Activated B cell treated with CpG ODN at 0.5 μM for 24 hours (primary cell): ENCODE results near the gene CHMP2A. TPM values are rescaled to one million over a fixed set of nuclear protein-coding genes. Genes with fewer than 3 reads are reported as not detected.
A peak's percentile ranks its signal among the peaks of the same experiment; 100 is the strongest.

Experiments used
- ATAC-seq: fragments of 200-7000 bp; cut with Tn5 transposase; one replicate; pipeline ENCODE4 v1.10.0; 2021; ENCODE audit warnings: low read depth, mild to moderate bottlenecking, moderate library complexity
- CTCF ChIA-PET: fragments of 350-600 bp; sonication (Branson Sonifier 250); formaldehyde crosslinking; loops from one replicate; lab custom pipeline; 2021; ENCODE audit warnings: antibody characterized with exemption; lab: Charles Lee
- POLR2A ChIA-PET: fragments of 350-600 bp; sonication (Branson Sonifier 250); formaldehyde crosslinking; loops from one replicate; lab custom pipeline; 2021; ENCODE audit warnings: antibody characterized with exemption; lab: Charles Lee
- DNase-seq: peaks from one replicate; pipeline ENCODE4 v3.0.0; 2022
- H3K27ac Mint-ChIP-seq: one replicate; pipeline ENCODE4 v1.8.0; 2020; ENCODE audit warnings: mixed read lengths
- H3K27me3 Mint-ChIP-seq: one replicate; pipeline ENCODE4 v1.8.0; 2021; ENCODE audit warnings: mixed read lengths
- H3K36me3 Mint-ChIP-seq: one replicate; pipeline ENCODE4 v1.8.0; 2021; ENCODE audit warnings: low read depth, mixed read lengths
- H3K4me1 Mint-ChIP-seq: one replicate; pipeline ENCODE4 v1.8.0; 2021; ENCODE audit warnings: mixed read lengths
- H3K4me3 Mint-ChIP-seq: one replicate; pipeline ENCODE4 v1.8.0; 2020; ENCODE audit warnings: mild to moderate bottlenecking, mixed read lengths
- H3K9me3 Mint-ChIP-seq: one replicate; pipeline ENCODE4 v1.8.0; 2020; ENCODE audit warnings: mixed read lengths
- CTCF ChIP-seq: fragments of 200-600 bp; IDR thresholded peaks from one replicate; pipeline ENCODE4 v1.8.0; 2022; ENCODE audit warnings: antibody characterized with exemption, mild to moderate bottlenecking
- intact Hi-C: fragments of 100-400 bp; cut with micrococcal nuclease; formaldehyde crosslinking; loops from one replicate; pipeline ENCODE4 v1.15.1; 2024
- total RNA-seq: library from RNA; stranded (reverse); gene quantifications from 2 replicates; pipeline ENCODE4 v1.2.3, GENCODE V29; 2022

The CHMP2A gene
- total RNA-seq, 1 donor from 2014 or later = 95.6 TPM

GRCh38 chr19:58568453-58569130 lies 13.7 kb upstream of the CHMP2A start:
- peaks cover 31% of the 10 kb centered on the region for H3K36me3 Mint-ChIP-seq
- ChIA-PET POLR2A (interaction anchor here (1.3 to 2.0 kb wide), 4 partner anchors 13 to 49 kb away, joined by 4 to 8 read pairs (median 4); partner anchors contain the start of genes CHMP2A, TRIM28 and ZBTB45), CTCF (no interaction called here)
- no peak for TF ChIP-seq CTCF
- H3K27me3 Mint-ChIP-seq = no peaks in the 10 kb centered on the region
- ATAC-seq = no peak
- H3K4me3 Mint-ChIP-seq = no peak overlapping the region
- H3K27ac Mint-ChIP-seq = no peak overlapping the region
- no peaks in the 10 kb centered on the region for H3K9me3 Mint-ChIP-seq
- no peak for DNase-seq
- intact Hi-C loops = no loop called here
- H3K4me1 Mint-ChIP-seq = peaks cover 33% of the 10 kb centered on the region

GRCh38 chr19:58566989-58567388 lies 12.1 kb upstream of the CHMP2A start:
- Mint-ChIP-seq H3K36me3 (peaks cover 23% of the 10 kb centered on the region), H3K9me3 (no peaks in the 10 kb centered on the region), H3K27me3 (no peaks in the 10 kb centered on the region), H3K4me1 (peaks cover 34% of the 10 kb centered on the region), H3K4me3 (no peak overlapping the region), H3K27ac (no peak overlapping the region)
- ChIA-PET CTCF (no interaction called here), POLR2A (interaction anchor here (1.7 to 2.0 kb wide), 2 partner anchors 12 to 47 kb away, joined by 4 to 8 read pairs; partner anchors contain the start of genes CHMP2A and ZBTB45)
- ATAC-seq = no peak
- no peak for TF ChIP-seq CTCF
- DNase-seq = no peak
- intact Hi-C loops = no loop called here

- intact Hi-C loops = loop anchor here (1.0 kb wide), 1 partner anchor 8 kb away; no protein-coding TSS in a partner anchor
- Mint-ChIP-seq H3K27ac (no peak overlapping the region), H3K9me3 (no peaks in the 10 kb centered on the region), H3K4me1 (peaks cover 50% of the 10 kb centered on the region), H3K36me3 (peaks cover 18% of the 10 kb centered on the region), H3K27me3 (no peaks in the 10 kb centered on the region), H3K4me3 (peak overlapping the region; percentile 80)
- no peak for DNase-seq
- TF ChIP-seq CTCF = no peak
- no peak for ATAC-seq
- ChIA-PET CTCF (interaction anchor here (2.0 kb wide), 1 partner anchor 44 kb away, joined by 6 read pairs; the partner anchor contains the start of gene ZBTB45), POLR2A (interaction anchor here (1.3 to 2.3 kb wide), 3 partner anchors 9 to 20 kb away, joined by 5 to 12 read pairs (median 6); partner anchors contain the start of genes CHMP2A, MZF1 and TRIM28)
These were observed 8.9 kb upstream of the CHMP2A start for GRCh38 chr19:58563823-58564222.

- Mint-ChIP-seq H3K9me3 (no peaks in the 10 kb centered on the region), H3K36me3 (peaks cover 12% of the 10 kb centered on the region), H3K27me3 (no peaks in the 10 kb centered on the region), H3K27ac (no peak overlapping the region), H3K4me1 (peaks cover 52% of the 10 kb centered on the region), H3K4me3 (peak overlapping the region; percentile 80)
- ChIA-PET CTCF (interaction anchor here (2.0 kb wide), 1 partner anchor 43 kb away, joined by 6 read pairs; the partner anchor contains the start of gene ZBTB45), POLR2A (interaction anchor here (0.6 to 5.8 kb wide), 10 partner anchors 8 to 1293 kb away, joined by 3 to 63 read pairs (median 5); partner anchors contain the start of genes CHMP2A, MZF1, TRIM28 and ZBTB45)
- TF ChIP-seq CTCF = no peak
- ATAC-seq = peak; percentile 0
- DNase-seq = peak; percentile 42
- intact Hi-C loops = loop anchor here (1.0 kb wide), 1 partner anchor 9 kb away; no protein-coding TSS in a partner anchor
These were observed 8.2 kb upstream of the CHMP2A start for GRCh38 chr19:58563034-58563573.
